ENCODE data around the gene PRDM16.

DNA sequence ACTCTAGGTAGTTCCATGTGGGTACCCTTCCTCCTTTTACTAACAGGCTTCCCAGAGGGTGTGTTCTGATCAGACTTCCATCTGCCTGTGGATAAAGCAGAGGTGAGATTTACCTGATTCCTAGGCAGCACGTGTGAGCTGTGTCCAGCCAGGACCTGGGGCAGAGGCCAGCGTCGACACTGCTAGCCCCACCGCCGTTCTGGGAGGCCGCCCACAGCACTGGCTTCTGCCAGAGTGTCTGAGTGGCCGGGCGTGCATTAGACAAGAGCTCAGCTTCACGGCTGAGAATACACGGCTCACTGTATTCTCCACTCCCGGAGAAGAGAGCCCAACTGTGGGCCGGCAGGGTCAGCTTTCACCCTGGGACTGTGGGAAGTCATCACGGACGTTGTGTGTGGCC lies 82.5 kb downstream of the PRDM16 start:
- TF ChIP-seq CTCF (IDR thresholded peaks at IDR 0.05): no peak
- no peak for TF ChIP-seq POLR2A (IDR thresholded peaks at IDR 0.05)
